GM12875 (cell line): ENCODE results near the gene KANK4.
"Not testable (repeated sequence)": the region's sequence is repeated elsewhere in the genome, so short reads cannot be mapped to it uniquely, and the experiment has no call there.

Experiments used
- H3K4me3 ChIP-seq: one replicate; pipeline ENCODE4 v1.5.1; 2011; ENCODE audit warnings: low read depth, low read length, control low read depth
- TF ChIP-seq, protein P1 (sequence below): IDR thresholded peaks from 2 replicates; pipeline ENCODE4 v1.5.1; 2011; ENCODE audit warnings: low read depth, mild to moderate bottlenecking, control low read depth, inconsistent platforms, low read length, moderate library complexity, borderline replicate concordance; ENCODE audit not compliant: insufficient read depth

Gene KANK4

DNA sequence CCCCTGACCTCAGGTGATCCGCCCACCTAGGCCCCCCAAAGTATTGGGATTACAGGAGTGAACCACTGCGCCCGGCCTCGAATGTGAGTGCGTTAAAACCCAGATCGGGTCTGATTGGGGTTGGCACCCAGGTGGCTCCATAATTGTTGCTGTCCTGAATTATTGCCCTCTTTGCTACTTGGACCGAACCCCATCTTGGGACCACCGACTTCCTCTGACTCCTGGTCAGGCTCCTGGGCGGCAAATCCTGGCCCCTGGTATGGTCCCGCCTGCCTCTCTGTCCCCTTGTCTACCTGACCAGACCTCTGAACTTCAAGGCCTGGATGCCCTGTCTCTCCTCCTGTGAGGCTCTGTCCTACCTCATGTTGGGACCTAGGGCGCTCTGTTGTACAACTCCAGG is 91.7 kb downstream of the KANK4 start:
- no peak overlapping the region for H3K4me3 ChIP-seq
- TF ChIP-seq, protein P1, sequence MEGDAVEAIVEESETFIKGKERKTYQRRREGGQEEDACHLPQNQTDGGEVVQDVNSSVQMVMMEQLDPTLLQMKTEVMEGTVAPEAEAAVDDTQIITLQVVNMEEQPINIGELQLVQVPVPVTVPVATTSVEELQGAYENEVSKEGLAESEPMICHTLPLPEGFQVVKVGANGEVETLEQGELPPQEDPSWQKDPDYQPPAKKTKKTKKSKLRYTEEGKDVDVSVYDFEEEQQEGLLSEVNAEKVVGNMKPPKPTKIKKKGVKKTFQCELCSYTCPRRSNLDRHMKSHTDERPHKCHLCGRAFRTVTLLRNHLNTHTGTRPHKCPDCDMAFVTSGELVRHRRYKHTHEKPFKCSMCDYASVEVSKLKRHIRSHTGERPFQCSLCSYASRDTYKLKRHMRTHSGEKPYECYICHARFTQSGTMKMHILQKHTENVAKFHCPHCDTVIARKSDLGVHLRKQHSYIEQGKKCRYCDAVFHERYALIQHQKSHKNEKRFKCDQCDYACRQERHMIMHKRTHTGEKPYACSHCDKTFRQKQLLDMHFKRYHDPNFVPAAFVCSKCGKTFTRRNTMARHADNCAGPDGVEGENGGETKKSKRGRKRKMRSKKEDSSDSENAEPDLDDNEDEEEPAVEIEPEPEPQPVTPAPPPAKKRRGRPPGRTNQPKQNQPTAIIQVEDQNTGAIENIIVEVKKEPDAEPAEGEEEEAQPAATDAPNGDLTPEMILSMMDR, result no peak

DNA sequence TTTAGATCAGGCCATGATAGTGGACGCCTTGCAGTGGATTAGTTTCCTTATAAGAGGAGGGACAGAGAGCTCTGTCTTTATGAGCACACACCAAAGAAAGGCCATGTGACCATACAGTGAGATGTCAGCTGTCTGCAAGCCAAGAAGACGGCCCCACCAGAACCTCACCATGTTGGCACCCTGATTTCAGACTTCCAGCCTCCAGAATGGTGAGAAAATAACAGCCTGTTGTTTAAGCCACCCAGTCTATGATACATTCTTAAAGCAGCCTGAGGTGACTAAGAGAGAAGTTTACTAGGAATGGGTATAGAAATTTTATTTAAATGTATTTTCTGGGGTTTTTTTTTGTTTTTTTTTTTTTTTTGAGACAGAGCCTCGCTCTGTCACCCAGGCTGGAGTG is 95.1 kb downstream of the KANK4 start:
- no peak overlapping the region for H3K4me3 ChIP-seq
- TF ChIP-seq, protein P1, result no peak

DNA sequence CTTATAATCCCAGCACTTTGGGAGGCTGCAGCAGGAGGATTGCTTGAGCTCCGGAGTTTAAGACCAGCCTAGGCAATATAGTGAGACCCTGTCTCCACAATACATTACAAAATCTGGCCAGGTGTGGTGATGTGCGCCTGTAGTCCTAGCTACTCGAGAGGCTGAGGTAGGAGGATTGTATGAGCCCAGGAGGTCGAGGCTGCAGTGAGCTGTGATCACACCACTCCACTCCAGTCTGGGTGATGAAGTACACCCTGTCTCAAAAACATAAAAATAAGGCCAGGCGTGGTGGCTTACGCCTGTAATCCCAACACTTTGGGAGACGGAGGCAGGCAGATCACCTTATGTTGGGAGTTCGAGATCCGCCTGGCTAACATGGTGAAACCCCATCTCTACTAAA is 96.9 kb downstream of the KANK4 start:
- no peak overlapping the region for H3K4me3 ChIP-seq
- TF ChIP-seq, protein P1, result no peak

DNA sequence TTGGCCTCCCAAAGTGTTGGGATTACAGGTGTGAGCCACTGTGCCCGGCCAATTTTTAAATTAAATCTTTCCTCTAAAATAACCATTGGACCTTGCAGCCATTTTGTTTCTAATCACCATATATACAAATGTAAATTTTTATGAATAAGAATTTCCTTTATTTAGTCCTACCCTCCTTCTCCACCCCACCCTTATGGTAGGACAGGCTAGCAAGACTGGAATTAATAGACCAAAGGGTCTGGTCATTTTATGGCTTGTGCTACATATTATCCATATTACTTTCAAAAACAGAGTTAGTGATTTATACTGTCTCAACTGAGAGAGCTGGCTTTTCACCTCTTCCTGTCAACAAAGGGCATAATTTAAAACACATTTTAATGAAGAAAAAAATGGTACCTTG is 98.1 kb downstream of the KANK4 start:
- TF ChIP-seq, protein P1, result no peak
- H3K4me3 ChIP-seq, result no peak overlapping the region

DNA sequence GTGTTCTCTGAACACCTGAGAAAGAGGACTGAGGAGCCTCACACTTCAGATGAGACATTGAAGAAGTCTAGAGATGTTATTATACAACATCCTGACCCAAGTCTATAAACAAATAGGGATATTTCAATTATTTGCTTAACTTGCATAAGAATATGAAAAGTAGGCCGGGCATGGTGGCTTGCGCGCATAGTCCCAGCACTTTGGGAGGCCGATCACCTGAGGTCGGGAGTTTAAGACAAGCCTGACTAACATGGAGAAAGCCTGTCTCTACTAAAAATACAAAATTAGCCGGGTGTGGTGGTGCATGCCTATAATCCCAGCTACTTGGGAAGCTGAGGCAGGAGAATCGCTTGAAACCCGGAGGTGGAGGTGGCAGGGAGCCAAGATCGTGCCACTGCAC is 98.8 kb downstream of the KANK4 start:
- H3K4me3 ChIP-seq, result not testable (repeated sequence)

DNA sequence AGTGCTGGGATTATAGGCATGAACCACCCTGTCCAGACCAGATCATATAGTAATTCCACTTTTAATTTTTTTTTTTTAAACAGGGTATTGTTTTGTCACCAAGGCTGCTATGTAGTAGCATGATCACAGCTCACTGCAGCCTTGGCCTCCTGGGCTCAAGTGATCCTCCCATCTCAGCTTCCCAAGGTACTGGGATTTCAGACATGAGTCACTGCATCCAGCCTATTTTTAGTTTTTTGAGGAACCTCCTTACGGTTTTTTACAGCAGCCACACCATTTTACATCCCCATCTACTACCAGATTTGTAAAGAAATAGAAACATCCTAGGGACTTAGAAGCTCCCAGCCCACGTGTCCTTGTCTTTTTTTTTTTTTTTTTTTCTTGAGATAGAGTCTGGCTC is 100.6 kb downstream of the KANK4 start:
- TF ChIP-seq, protein P1, result no peak
- H3K4me3 ChIP-seq, result no peak overlapping the region

DNA sequence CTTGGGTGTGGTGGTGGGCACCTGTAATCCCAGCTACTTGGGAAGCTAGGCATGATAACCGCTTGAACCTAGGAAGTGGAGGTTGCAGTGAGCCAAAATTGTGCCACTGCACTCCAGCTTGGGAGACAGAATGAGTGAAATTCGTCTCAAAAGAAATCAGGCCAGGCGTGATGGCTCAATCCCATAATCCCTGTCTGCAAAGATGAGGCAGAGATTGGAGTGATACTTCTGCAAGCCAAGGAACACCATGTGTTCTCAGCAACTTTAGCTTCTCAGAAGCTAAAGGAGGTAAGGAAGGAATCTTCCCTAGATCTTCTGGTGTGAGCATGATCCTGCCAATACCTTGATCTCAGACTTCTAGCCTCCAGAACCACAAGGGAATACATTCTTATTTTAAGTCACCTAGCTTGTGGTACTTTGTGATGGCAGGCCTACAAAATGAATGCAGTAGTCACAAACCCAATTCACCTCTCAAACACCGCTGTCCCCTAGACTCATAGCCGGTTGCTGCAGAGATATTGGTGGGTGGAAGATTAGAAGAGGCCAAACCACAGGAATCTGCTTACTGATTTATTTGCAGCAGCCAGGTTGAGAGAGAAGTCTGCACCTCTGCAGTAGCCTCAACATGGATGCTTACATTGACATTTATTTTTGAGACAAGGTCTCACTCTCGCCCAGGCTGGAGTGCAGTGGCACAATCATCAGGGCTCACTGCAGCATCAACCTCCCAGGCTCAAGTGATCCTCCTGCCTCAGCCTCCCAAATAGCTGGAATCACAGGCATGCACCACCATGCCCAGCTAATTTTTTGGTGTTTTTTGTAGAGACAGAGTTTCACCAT is 105.9 kb downstream of the KANK4 start:
- TF ChIP-seq, protein P1, result no peak

More for the DNA sequence above, 105.9 kb downstream of the KANK4 start:
- no peak overlapping the region for H3K4me3 ChIP-seq
